ENCODE measurements around the gene SCART1. TPM values are rescaled to one million over a fixed set of nuclear protein-coding genes. Genes with fewer than 3 reads are reported as not detected.
"Not testable (repeated sequence)": the region's sequence is repeated elsewhere in the genome, so short reads cannot be mapped to it uniquely, and the experiment has no call there.

SCART1 gene
- polyA plus RNA-seq, 3 donors = 2.1 to 3.9 (median 2.2) TPM

- DNase-seq (ENCODE audit: extremely low read depth in 1 of 11, low read depth in 9 of 11, low spot score in 4 of 11) = no peak
Measured at GRCh38 chr10:133489816-133490588, 36.3 kb downstream of the SCART1 start.

- DNase-seq (ENCODE audit: extremely low read depth in 1 of 11, low read depth in 9 of 11, low spot score in 4 of 11) = not testable (repeated sequence)
Measured at GRCh38 chr10:133493562-133493961, 39.8 kb downstream of the SCART1 start.

- not testable (repeated sequence) for DNase-seq (ENCODE audit: extremely low read depth in 1 of 11, low read depth in 9 of 11, low spot score in 4 of 11)
Measured at GRCh38 chr10:133497363-133497762, 43.6 kb downstream of the SCART1 start.

- DNase-seq (ENCODE audit: extremely low read depth in 1 of 11, low read depth in 9 of 11, low spot score in 4 of 11) = not testable (repeated sequence)
Measured at GRCh38 chr10:133499176-133499575, 45.4 kb downstream of the SCART1 start.

- DNase-seq (ENCODE audit: extremely low read depth in 1 of 11, low read depth in 9 of 11, low spot score in 4 of 11) = not testable (repeated sequence)
Measured at GRCh38 chr10:133500897-133501296, 47.2 kb downstream of the SCART1 start.

- DNase-seq (ENCODE audit: extremely low read depth in 1 of 11, low read depth in 9 of 11, low spot score in 4 of 11) = no peak
Measured at GRCh38 chr10:133509700-133510099, 56.0 kb downstream of the SCART1 start.

- no peak for DNase-seq (ENCODE audit: extremely low read depth in 1 of 11, low read depth in 9 of 11, low spot score in 4 of 11)
Measured at GRCh38 chr10:133511408-133511807, 57.7 kb downstream of the SCART1 start.

GRCh38 chr10:133511907-133512528 lies 58.3 kb downstream of the SCART1 start:
- DNase-seq (ENCODE audit: extremely low read depth in 1 of 11, low read depth in 9 of 11, low spot score in 4 of 11) = no peak

GRCh38 chr10:133515471-133515870 lies 61.7 kb downstream of the SCART1 start:
- DNase-seq (ENCODE audit: extremely low read depth in 1 of 11, low read depth in 9 of 11, low spot score in 4 of 11) = no peak

- peak in 4 of 11 donors; percentile 22 to 45 (median 33) for DNase-seq (ENCODE audit: extremely low read depth in 1 of 11, low read depth in 9 of 11, low spot score in 4 of 11)
Measured at GRCh38 chr10:133516057-133516456, 62.3 kb downstream of the SCART1 start.

- not testable (repeated sequence) for DNase-seq (ENCODE audit: extremely low read depth in 1 of 11, low read depth in 9 of 11, low spot score in 4 of 11)
Measured at GRCh38 chr10:133518517-133518916, 64.8 kb downstream of the SCART1 start.

Other genes with a start within 250 kb of the SCART1 start
- gene UTF1, start 223.7 kb upstream of the SCART1 start, polyA plus RNA-seq (ENCODE audit: insufficient read length in 3 of 3) = under 1 TPM in 1 of 3 donors, not detected in 2; 0.17 TPM
- under 1 TPM; 0.22 to 0.42 (median 0.33) TPM for gene VENTX, start 216.1 kb upstream of the SCART1 start, polyA plus RNA-seq (ENCODE audit: insufficient read length in 3 of 3)
- gene ADAM8, start 177.1 kb upstream of the SCART1 start, polyA plus RNA-seq (ENCODE audit: insufficient read length in 3 of 3) = 1 to 10 TPM; 2.3 to 3.3 (median 3.0) TPM
- 10 to 100 TPM; 59.2 to 79.8 (median 61.1) TPM for gene TUBGCP2, start 145.1 kb upstream of the SCART1 start, polyA plus RNA-seq (ENCODE audit: insufficient read length in 3 of 3)
- gene ZNF511, start 145.0 kb upstream of the SCART1 start, polyA plus RNA-seq (ENCODE audit: insufficient read length in 3 of 3) = 10 to 100 TPM; 35.9 to 46.1 (median 37.4) TPM
- gene CALY, start 117.0 kb upstream of the SCART1 start, polyA plus RNA-seq (ENCODE audit: insufficient read length in 3 of 3) = under 1 TPM in 2 of 3 donors, not detected in 1; 0.54 to 0.70 TPM
- 1 to 10 TPM; 3.3 to 9.0 (median 4.9) TPM for gene PRAP1, start 106.6 kb upstream of the SCART1 start, polyA plus RNA-seq (ENCODE audit: insufficient read length in 3 of 3)
- gene FUOM, start 95.9 kb upstream of the SCART1 start, polyA plus RNA-seq (ENCODE audit: insufficient read length in 3 of 3) = 10 to 100 TPM; 14.3 to 22.4 (median 20.8) TPM
- 100 to 1,000 TPM; 135 to 149 (median 139) TPM for gene ECHS1, start 80.6 kb upstream of the SCART1 start, polyA plus RNA-seq (ENCODE audit: insufficient read length in 3 of 3)
- 1 to 10 TPM; 4.9 to 9.2 (median 6.8) TPM for gene PAOX, start 74.7 kb upstream of the SCART1 start, polyA plus RNA-seq (ENCODE audit: insufficient read length in 3 of 3)
- gene MTG1, start 59.8 kb upstream of the SCART1 start, polyA plus RNA-seq (ENCODE audit: insufficient read length in 3 of 3) = 10 to 100 TPM; 59.4 to 88.6 (median 67.3) TPM
- 1 to 10 TPM; 3.1 to 5.6 (median 4.7) TPM for gene SPRN, start 29.3 kb upstream of the SCART1 start, polyA plus RNA-seq (ENCODE audit: insufficient read length in 3 of 3)
- 1 to 10 TPM; 1.7 to 2.3 (median 1.7) TPM for gene CYP2E1, start 73.4 kb downstream of the SCART1 start, polyA plus RNA-seq (ENCODE audit: insufficient read length in 3 of 3)
- gene SYCE1, start 111.6 kb downstream of the SCART1 start, polyA plus RNA-seq (ENCODE audit: insufficient read length in 3 of 3) = under 1 TPM; 0.22 to 0.77 (median 0.60) TPM
- not detected for gene FRG2B, start 172.8 kb downstream of the SCART1 start, polyA plus RNA-seq (ENCODE audit: insufficient read length in 3 of 3)

Measured in renal cortex interstitium (tissue), 11 donors.